B cell (primary cell): ENCODE measurements around the gene AURKAIP1. TPM values are rescaled to one million over a fixed set of nuclear protein-coding genes. Genes with fewer than 3 reads are reported as not detected.
A peak's percentile ranks its signal among the peaks of the same experiment; 100 is the strongest.

ENCODE experiments used
- ATAC-seq: fragments of 200-7000 bp; cut with Tn5 transposase; one replicate; pipeline ENCODE4 v1.10.0; 2021; ENCODE audit warnings: low read depth, mild to moderate bottlenecking, moderate number of reproducible peaks, moderate library complexity
- CTCF ChIA-PET: fragments of 350-600 bp; sonication (Branson Sonifier 250); formaldehyde crosslinking; loops from one replicate; lab custom pipeline; 2021; ENCODE audit warnings: antibody characterized with exemption, inconsistent platforms; lab: Charles Lee
- POLR2A ChIA-PET: fragments of 350-600 bp; sonication (Branson Sonifier 250); formaldehyde crosslinking; loops from one replicate; lab custom pipeline; 2021; ENCODE audit warnings: antibody characterized with exemption; lab: Charles Lee
- DNase-seq: peaks from one replicate; pipeline ENCODE4 v3.0.0; 2013
- H2AFZ ChIP-seq: 2 replicates; pipeline ENCODE4 v1.6.1; 2012; ENCODE audit warnings: mild to moderate bottlenecking, low read depth, low read length; ENCODE audit not compliant: insufficient read depth, poor library complexity, severe bottlenecking
- H3K27ac ChIP-seq, 2 donors: 1 replicate in 1 of 2; 2 replicates in 1 of 2; pipeline ENCODE4 v1.5.1; 2012 to 2013; ENCODE audit warnings: low read length in 2 of 2, mild to moderate bottlenecking in 2 of 2, moderate library complexity in 1 of 2
- H3K27me3 ChIP-seq, 4 experiments: fragments of 200-600 bp in 1 of 4; sonication (generic) in 1 of 4; replicated peaks in 1 of 4; 1 replicate in 2 of 4; 2 replicates in 2 of 4; pipeline versions ENCODE4 v1.6.1 to v1.7.0; 2013 to 2016; ENCODE audit warnings: low read length in 3 of 4, mild to moderate bottlenecking in 2 of 4, mixed read lengths in 1 of 4, moderate library complexity in 1 of 4; ENCODE audit not compliant: insufficient read depth in 4 of 4, control insufficient read depth in 3 of 4; ENCODE audit errors: control extremely low read depth in 1 of 4
- H3K36me3 ChIP-seq, 2 experiments: replicated peaks in 1 of 2; 1 replicate in 1 of 2; 2 replicates in 1 of 2; pipeline versions ENCODE4 v1.6.1 to v1.7.1; 2013; ENCODE audit warnings: low read length in 1 of 2; ENCODE audit not compliant: insufficient read depth in 2 of 2, control insufficient read depth in 1 of 2; ENCODE audit errors: control extremely low read depth in 1 of 2, extremely low read depth in 1 of 2
- H3K4me1 ChIP-seq, 2 donors: fragments of 200-600 bp in 1 of 2; sonication (generic) in 1 of 2; 1 replicate in 1 of 2; 2 replicates in 1 of 2; pipeline versions ENCODE4 v1.5.1 to v1.6.1; 2013 to 2017; ENCODE audit warnings: low read length in 2 of 2; ENCODE audit not compliant: control insufficient read depth in 2 of 2, insufficient read depth in 2 of 2
- H3K4me2 ChIP-seq: replicated peaks from 2 replicates; pipeline ENCODE3; 2012; ENCODE audit warnings: mild to moderate bottlenecking, low read depth, low read length; ENCODE audit not compliant: poor library complexity, severe bottlenecking
- H3K4me3 ChIP-seq, 5 experiments: fragments of 200-600 bp in 1 of 5; sonication (generic) in 1 of 5; 1 replicate in 3 of 5; 2 replicates in 2 of 5; pipeline versions ENCODE4 v1.5.1 to v1.7.0; 2011 to 2016; ENCODE audit warnings: low read length in 4 of 5, mild to moderate bottlenecking in 4 of 5, low read depth in 2 of 5, control low read depth in 1 of 5, moderate library complexity in 1 of 5; ENCODE audit not compliant: insufficient read depth in 1 of 5; ENCODE audit errors: control extremely low read depth in 1 of 5, extremely low read depth in 1 of 5
- H3K79me2 ChIP-seq: fragments of 200-600 bp; sonication (generic); one replicate; pipeline ENCODE4 v1.6.0; 2016; ENCODE audit warnings: low read length; ENCODE audit not compliant: control insufficient read depth, insufficient read depth
- H3K9ac ChIP-seq: fragments of 200-600 bp; sonication (generic); 2 replicates; pipeline ENCODE4 v1.6.1; 2017; ENCODE audit warnings: mild to moderate bottlenecking, low read length, moderate library complexity
- H3K9me3 ChIP-seq, 3 donors: one replicate each; pipeline versions ENCODE4 v1.6.1 to v1.7.1; 2013; ENCODE audit warnings: low read length in 2 of 3; ENCODE audit not compliant: control insufficient read depth in 2 of 3, insufficient read depth in 1 of 3; ENCODE audit errors: control extremely low read depth in 1 of 3
- H4K20me1 ChIP-seq: 2 replicates; pipeline ENCODE4 v1.6.0; 2012; ENCODE audit warnings: mild to moderate bottlenecking, low read length; ENCODE audit not compliant: insufficient read depth, control insufficient read depth, poor library complexity, severe bottlenecking
- H3K27ac Mint-ChIP-seq: one replicate; pipeline ENCODE4 v1.8.0; 2021; ENCODE audit warnings: mixed read lengths
- H3K27me3 Mint-ChIP-seq: one replicate; pipeline ENCODE4 v1.8.0; 2021; ENCODE audit warnings: mixed read lengths
- H3K4me1 Mint-ChIP-seq: one replicate; pipeline ENCODE4 v1.8.0; 2021; ENCODE audit warnings: mixed read lengths
- H3K4me3 Mint-ChIP-seq: one replicate; pipeline ENCODE4 v1.8.0; 2021; ENCODE audit warnings: mixed read lengths
- H3K9me3 Mint-ChIP-seq: one replicate; pipeline ENCODE4 v1.8.0; 2022; ENCODE audit warnings: mixed read lengths; ENCODE audit not compliant: insufficient read depth
- EZH2 ChIP-seq: IDR thresholded peaks from 2 replicates; pipeline ENCODE4 v1.6.1; 2012; ENCODE audit warnings: borderline replicate concordance, low read depth, mild to moderate bottlenecking, moderate library complexity, low read length; ENCODE audit not compliant: insufficient read depth, poor library complexity, severe bottlenecking
- WGBS: methylation state at CpG from one replicate; pipeline ENCODE4 v1.1.5; 2013; ENCODE audit warnings: missing lambda C conversion rate; ENCODE audit not compliant: insufficient coverage; 5-methylcytosine and 5-hydroxymethylcytosine counted together
- intact Hi-C: fragments of 100-400 bp; cut with micrococcal nuclease; formaldehyde crosslinking; loops from one replicate; pipeline ENCODE4 v1.10.0; 2022
- polyA plus RNA-seq: library from polyadenylated mRNA; depleted of rRNA; stranded (reverse); fragments of >200 nt; gene quantifications from 2 replicates; pipeline ENCODE4 v1.2.3, GENCODE V29; 2012
- total RNA-seq, 2 donors: library from RNA; stranded (reverse); fragments of 120-200 nt in 1 of 2; gene quantifications; 1 replicate in 1 of 2; 2 replicates in 1 of 2; pipeline versions ENCODE4 v1.2.3 to v1.2.4, GENCODE V29; 2013 to 2022
- TF ChIP-seq, protein P1 (sequence below): fragments of 200-600 bp; IDR thresholded peaks from one replicate; pipeline ENCODE4 v1.8.0; 2022; ENCODE audit warnings: antibody characterized with exemption, mild to moderate bottlenecking

The AURKAIP1 gene
- total and polyA plus RNA-seq, 2 donors (not counting 1 experiment from before 2014, with no cell fraction given), result 61.1 to 61.7 TPM

DNA sequence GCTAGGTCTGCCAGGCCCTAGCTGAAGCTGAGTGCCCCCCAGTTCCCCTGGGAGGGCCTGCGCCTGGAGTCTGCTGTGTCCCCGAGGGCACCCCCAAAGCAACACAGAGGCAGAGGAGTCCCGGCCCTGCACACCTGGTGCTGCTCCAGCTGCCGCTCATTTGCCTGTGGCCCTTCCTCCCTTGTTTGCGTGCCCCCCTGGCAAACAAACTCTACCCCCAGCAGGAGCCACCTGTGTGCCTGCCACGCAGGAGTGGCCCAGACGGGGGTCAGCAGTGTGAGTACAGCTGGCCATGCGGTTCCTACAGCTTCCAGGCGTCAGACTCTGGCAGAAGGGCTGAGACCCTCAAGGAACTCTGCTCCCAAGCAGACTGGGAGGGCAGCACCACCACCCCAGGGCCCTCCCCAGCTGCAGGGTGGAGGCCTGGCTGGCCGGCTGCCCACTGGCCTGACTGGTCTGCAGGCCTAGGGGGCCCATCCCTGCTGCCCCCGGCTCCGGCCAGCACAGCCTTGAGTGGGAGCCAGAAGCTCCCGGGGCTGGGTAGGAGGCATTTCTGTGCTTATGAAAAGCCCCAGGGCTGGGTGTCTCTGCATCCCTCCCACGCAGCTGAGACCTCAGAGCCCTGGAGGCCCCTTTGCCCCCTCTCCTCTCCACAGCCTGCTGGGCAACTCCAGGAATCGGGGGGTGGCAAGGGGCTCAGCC is 44.5 kb downstream of the AURKAIP1 start:
- H3K4me1 ChIP-seq, result peaks cover 7 to 24% of the 10 kb centered on the region in 2 donors
- no peaks in the 10 kb centered on the region for H3K27me3 ChIP-seq
- H3K4me1 Mint-ChIP-seq, result peaks cover 15% of the 10 kb centered on the region
- no peaks in the 10 kb centered on the region for H3K27me3 Mint-ChIP-seq
- H3K9me3 ChIP-seq, result peaks cover 0 to 16% (median 0%) of the 10 kb centered on the region in 3 donors
- H3K27ac ChIP-seq, result peak overlapping the region in 1 of 2 donors; percentile 44
- H3K4me3 ChIP-seq, result no peak overlapping the region
- no peak overlapping the region for H3K9ac ChIP-seq
- H4K20me1 ChIP-seq, result peaks cover 7% of the 10 kb centered on the region
- ChIA-PET CTCF (no interaction called here), POLR2A (no interaction called here)
- ATAC-seq (peak; percentile 36), DNase-seq (no peak)
- peak overlapping the region; percentile 51 for H3K4me2 ChIP-seq
- intact Hi-C loops, result no loop called here
- H3K27ac Mint-ChIP-seq, result peak overlapping the region; percentile 59
- no peaks in the 10 kb centered on the region for H3K9me3 Mint-ChIP-seq
- peaks cover 6% of the 10 kb centered on the region for H3K79me2 ChIP-seq
- TF ChIP-seq EZH2, result no peak
- TF ChIP-seq, protein P1, sequence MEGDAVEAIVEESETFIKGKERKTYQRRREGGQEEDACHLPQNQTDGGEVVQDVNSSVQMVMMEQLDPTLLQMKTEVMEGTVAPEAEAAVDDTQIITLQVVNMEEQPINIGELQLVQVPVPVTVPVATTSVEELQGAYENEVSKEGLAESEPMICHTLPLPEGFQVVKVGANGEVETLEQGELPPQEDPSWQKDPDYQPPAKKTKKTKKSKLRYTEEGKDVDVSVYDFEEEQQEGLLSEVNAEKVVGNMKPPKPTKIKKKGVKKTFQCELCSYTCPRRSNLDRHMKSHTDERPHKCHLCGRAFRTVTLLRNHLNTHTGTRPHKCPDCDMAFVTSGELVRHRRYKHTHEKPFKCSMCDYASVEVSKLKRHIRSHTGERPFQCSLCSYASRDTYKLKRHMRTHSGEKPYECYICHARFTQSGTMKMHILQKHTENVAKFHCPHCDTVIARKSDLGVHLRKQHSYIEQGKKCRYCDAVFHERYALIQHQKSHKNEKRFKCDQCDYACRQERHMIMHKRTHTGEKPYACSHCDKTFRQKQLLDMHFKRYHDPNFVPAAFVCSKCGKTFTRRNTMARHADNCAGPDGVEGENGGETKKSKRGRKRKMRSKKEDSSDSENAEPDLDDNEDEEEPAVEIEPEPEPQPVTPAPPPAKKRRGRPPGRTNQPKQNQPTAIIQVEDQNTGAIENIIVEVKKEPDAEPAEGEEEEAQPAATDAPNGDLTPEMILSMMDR, result no peak
- no peak overlapping the region for H2AFZ ChIP-seq
- WGBS, result 44% methylated on average over 14 of the region's 15 CpGs
- peak overlapping the region; percentile 37 for H3K4me3 Mint-ChIP-seq
- peaks cover 0 to 4% of the 10 kb centered on the region in 2 experiments for H3K36me3 ChIP-seq
